GM23248 (cell line): ENCODE measurements around the gene CDC34.

Experiments
- EZH2 ChIP-seq: fragments of 200-600 bp; sonication (generic); IDR thresholded peaks from 2 replicates; pipeline ENCODE4 v1.6.1; 2018; ENCODE audit warnings: antibody characterized with exemption, mild to moderate bottlenecking; ENCODE audit not compliant: insufficient read depth, poor library complexity, severe bottlenecking
- EZH2phosphoT487 ChIP-seq: fragments of 200-600 bp; sonication (generic); IDR thresholded peaks from 2 replicates; pipeline ENCODE4 v1.6.1; 2018; ENCODE audit warnings: antibody characterized with exemption, moderate library complexity, mild to moderate bottlenecking, low read depth; ENCODE audit not compliant: insufficient read depth

GRCh38 chr19:510606-511100 is 20.9 kb upstream of the CDC34 start:
- TF ChIP-seq EZH2 = no peak
- no peak for TF ChIP-seq EZH2phosphoT487
